ENCODE data around the gene HAPSTR1. TPM values are rescaled to one million over a fixed set of nuclear protein-coding genes. Genes with fewer than 3 reads are reported as not detected.
A peak's percentile ranks its signal among the peaks of the same experiment; 100 is the strongest.

The HAPSTR1 gene
- total and polyA plus RNA-seq, 2 of the 13 experiments (the other 11 are each of a cell fraction or from before 2014, with no cell fraction given) = 25.2 to 83.2 TPM

DNA sequence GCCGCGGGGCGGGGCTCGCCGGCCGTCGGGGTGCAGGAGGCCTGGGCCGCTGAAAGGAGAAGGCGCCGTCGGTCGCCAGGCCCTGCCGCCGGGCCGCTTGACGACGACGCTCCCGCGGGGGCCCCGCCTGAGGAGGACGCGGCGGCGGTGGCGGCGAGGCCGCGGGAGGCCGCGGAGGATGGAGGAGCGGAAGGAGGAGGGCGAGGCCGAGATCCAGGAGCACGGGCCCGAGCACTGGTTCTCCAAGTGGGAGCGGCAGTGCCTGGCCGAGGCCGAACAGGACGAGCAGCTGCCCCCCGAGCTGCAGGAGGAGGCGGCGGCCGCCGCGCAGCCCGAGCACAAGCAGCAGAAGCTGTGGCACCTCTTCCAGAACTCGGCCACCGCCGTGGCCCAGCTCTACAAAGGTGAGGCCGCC lies 430 bp downstream of the HAPSTR1 start (continued):
- 0 out of 2 replicates have a peak, but pooled peaks have one; percentile 13 for TF ChIP-seq MTF2 (CRISPR knock-in tag; IDR thresholded peaks at IDR 0.05; ENCODE audit: borderline replicate concordance)
- TF ChIP-seq ZNF121 (CRISPR knock-in tag; IDR thresholded peaks at IDR 0.05) = no peak
- 0 out of 2 replicates have a peak, but pooled peaks have one; percentile 28 for TF ChIP-seq MAFG (CRISPR knock-in tag; IDR thresholded peaks at IDR 0.05)
- no peak for TF ChIP-seq RXRB (CRISPR knock-in tag; IDR thresholded peaks at IDR 0.05; ENCODE audit: borderline replicate concordance)
- no peak for TF ChIP-seq PHF20 (CRISPR knock-in tag; IDR thresholded peaks at IDR 0.05)
- no peak; the same call in 1 of the 2 replicates for TF ChIP-seq FOXO1 (CRISPR knock-in tag; IDR thresholded peaks at IDR 0.05)
- peak; percentile 89 for TF ChIP-seq RBFOX2 (IDR thresholded peaks at IDR 0.05; ENCODE audit: low read depth, low read length)
- TF ChIP-seq TSC22D2 (CRISPR knock-in tag; IDR thresholded peaks at IDR 0.05; ENCODE audit: borderline replicate concordance) = no peak
- TF ChIP-seq ONECUT2 (CRISPR knock-in tag; IDR thresholded peaks at IDR 0.05) = no peak
- no peak for TF ChIP-seq HNRNPUL1 (IDR thresholded peaks at IDR 0.05; ENCODE audit: low read depth, low read length)
- no peak for TF ChIP-seq NFIB (CRISPR knock-in tag; IDR thresholded peaks at IDR 0.05; ENCODE audit: borderline replicate concordance)
- peak; percentile 12 for TF ChIP-seq AGO1 (IDR thresholded peaks at IDR 0.05; ENCODE audit: low read depth, low read length, poor library complexity, severe bottlenecking)
- TF ChIP-seq RBM39 (IDR thresholded peaks at IDR 0.05; ENCODE audit: low read depth, low read length, poor library complexity, severe bottlenecking) = no peak
- TF ChIP-seq JARID2 (CRISPR knock-in tag; IDR thresholded peaks at IDR 0.05; ENCODE audit: insufficient replicate concordance) = no peak
- no peak for TF ChIP-seq HOXA7 (CRISPR knock-in tag; IDR thresholded peaks at IDR 0.05)
- no peak for TF ChIP-seq NONO (IDR thresholded peaks at IDR 0.05)
- no peak for TF ChIP-seq NONO (CRISPR knock-in tag; conservative IDR thresholded peaks at IDR 0.05)
- no peak for TF ChIP-seq ATF1 (CRISPR knock-in tag; IDR thresholded peaks at IDR 0.05)
- TF ChIP-seq MLLT10 (CRISPR knock-in tag; IDR thresholded peaks at IDR 0.05) = no peak
- TF ChIP-seq MTA1 (CRISPR knock-in tag; IDR thresholded peaks at IDR 0.05; ENCODE audit: borderline replicate concordance) = no peak
- no peak for TF ChIP-seq RCOR2 (CRISPR knock-in tag; IDR thresholded peaks at IDR 0.05)
- no peak for TF ChIP-seq ZNF44 (CRISPR knock-in tag; IDR thresholded peaks at IDR 0.05)
- TF ChIP-seq ATF2 (CRISPR knock-in tag; IDR thresholded peaks at IDR 0.05) = no peak
- TF ChIP-seq BRD4 (CRISPR knock-in tag; IDR thresholded peaks at IDR 0.05) = no peak
- peak; percentile 90 for TF ChIP-seq AGO2 (optimal IDR thresholded peaks at IDR 0.05; ENCODE audit: low read depth, low read length)
- no peak for TF ChIP-seq MED13 (CRISPR knock-in tag; IDR thresholded peaks at IDR 0.05)
- TF ChIP-seq ZMYM4 (CRISPR knock-in tag; IDR thresholded peaks at IDR 0.05) = no peak
- no peak for TF ChIP-seq SAP130 (CRISPR knock-in tag; IDR thresholded peaks at IDR 0.05; ENCODE audit: low read depth)
- TF ChIP-seq KAT7 (CRISPR knock-in tag; IDR thresholded peaks at IDR 0.05; ENCODE audit: borderline replicate concordance) = peak; percentile 85; the same call in 1 of the 2 replicates
- no peak for TF ChIP-seq THAP9 (CRISPR knock-in tag; IDR thresholded peaks at IDR 0.05; ENCODE audit: borderline replicate concordance)
- no peak for TF ChIP-seq FOXK1 (CRISPR knock-in tag; IDR thresholded peaks at IDR 0.05; ENCODE audit: borderline replicate concordance, low read depth)
